ENCODE measurements around the gene PXDN. TPM values are rescaled to one million over a fixed set of nuclear protein-coding genes. Genes with fewer than 3 reads are reported as not detected.

PXDN gene
- total and polyA plus RNA-seq, 2 donors (not counting 3 experiments of a cell fraction or from before 2014, with no cell fraction given) = 231 to 308 TPM

DNA sequence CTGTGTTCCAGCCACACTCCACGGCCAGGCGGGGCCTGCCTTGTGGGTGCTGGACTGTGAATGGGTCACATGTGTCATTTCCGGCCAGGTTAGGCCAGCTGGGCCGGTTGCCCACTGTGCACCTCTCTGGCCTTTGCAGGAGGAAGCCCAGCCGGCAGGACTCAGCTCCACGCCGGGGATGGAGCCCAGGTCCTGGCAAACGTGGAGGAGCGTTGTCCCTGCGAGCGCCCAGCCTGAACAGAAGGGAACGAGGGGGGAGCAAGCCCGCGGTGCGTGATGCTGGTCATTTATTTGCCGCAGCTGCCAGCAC lies 152.9 kb downstream of the PXDN start:
- Histone ChIP-seq H3K79me2 (ENCODE audit: control insufficient read depth, insufficient read depth, low read length) (no peaks in the 10 kb centered on the region), H3K4me1 (ENCODE audit: control insufficient read depth, extremely low read depth, insufficient read depth, low read length) (peaks cover 12% of the 10 kb centered on the region), H3K4me2 (ENCODE audit: insufficient read depth, low read length) (no peak overlapping the region), H3K27ac (ENCODE audit: insufficient read depth, low read depth, low read length) (peak overlapping the region; percentile 50), H3K9ac (replicated peaks; ENCODE audit: extremely low read depth, insufficient read depth, low read length) (no peak overlapping the region), H3K4me3 (replicated peaks in 1 of 3; ENCODE audit: insufficient read depth in 1 of 3, low read depth in 1 of 3, low read length in 3 of 3) (no peak overlapping the region), H2AFZ (ENCODE audit: low read depth, low read length) (no peak overlapping the region), H3K9me3 (replicated peaks; ENCODE audit: control insufficient read depth, insufficient read depth, low read length) (no peaks in the 10 kb centered on the region), H4K20me1 (replicated peaks; ENCODE audit: control insufficient read depth, extremely low read depth, insufficient read depth, low read length) (no peaks in the 10 kb centered on the region), H3K36me3 (ENCODE audit: control insufficient read depth in 2 of 2, extremely low read depth in 1 of 2, insufficient read depth in 2 of 2, low read length in 2 of 2) (no peaks in the 10 kb centered on the region), H3K9me1 (replicated peaks; ENCODE audit: control insufficient read depth, extremely low read depth, insufficient read depth, low read length) (no peaks in the 10 kb centered on the region), H3K27me3 (ENCODE audit: control insufficient read depth in 2 of 2, insufficient read depth in 2 of 2, low read length in 2 of 2) (no peaks in the 10 kb centered on the region)
- dilution Hi-C loops (cut with MboI; ENCODE audit: extremely low pct_ligation_motif_present, low sequenced_read_pairs) = no loop called here
- FAIRE-seq (no peak), DNase-seq (ENCODE audit: low read depth, low spot score) (no peak)
- TF ChIP-seq GATA2 (IDR thresholded peaks at IDR 0.05; ENCODE audit: insufficient read depth, insufficient read length, low read depth, low read length) (no peak), MYC (IDR thresholded peaks at IDR 0.05; ENCODE audit: low read depth, low read length) (no peak), FOS (IDR thresholded peaks at IDR 0.05; ENCODE audit: borderline replicate concordance, insufficient read depth, low read length) (no peak)
- TF ChIP-seq, protein P1, sequence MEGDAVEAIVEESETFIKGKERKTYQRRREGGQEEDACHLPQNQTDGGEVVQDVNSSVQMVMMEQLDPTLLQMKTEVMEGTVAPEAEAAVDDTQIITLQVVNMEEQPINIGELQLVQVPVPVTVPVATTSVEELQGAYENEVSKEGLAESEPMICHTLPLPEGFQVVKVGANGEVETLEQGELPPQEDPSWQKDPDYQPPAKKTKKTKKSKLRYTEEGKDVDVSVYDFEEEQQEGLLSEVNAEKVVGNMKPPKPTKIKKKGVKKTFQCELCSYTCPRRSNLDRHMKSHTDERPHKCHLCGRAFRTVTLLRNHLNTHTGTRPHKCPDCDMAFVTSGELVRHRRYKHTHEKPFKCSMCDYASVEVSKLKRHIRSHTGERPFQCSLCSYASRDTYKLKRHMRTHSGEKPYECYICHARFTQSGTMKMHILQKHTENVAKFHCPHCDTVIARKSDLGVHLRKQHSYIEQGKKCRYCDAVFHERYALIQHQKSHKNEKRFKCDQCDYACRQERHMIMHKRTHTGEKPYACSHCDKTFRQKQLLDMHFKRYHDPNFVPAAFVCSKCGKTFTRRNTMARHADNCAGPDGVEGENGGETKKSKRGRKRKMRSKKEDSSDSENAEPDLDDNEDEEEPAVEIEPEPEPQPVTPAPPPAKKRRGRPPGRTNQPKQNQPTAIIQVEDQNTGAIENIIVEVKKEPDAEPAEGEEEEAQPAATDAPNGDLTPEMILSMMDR (IDR thresholded peaks at IDR 0.05; ENCODE audit: extremely low read depth in 1 of 2, insufficient read depth in 1 of 2, low read depth in 1 of 2, low read length in 2 of 2) = no peak
- TF ChIP-seq, protein P2, sequence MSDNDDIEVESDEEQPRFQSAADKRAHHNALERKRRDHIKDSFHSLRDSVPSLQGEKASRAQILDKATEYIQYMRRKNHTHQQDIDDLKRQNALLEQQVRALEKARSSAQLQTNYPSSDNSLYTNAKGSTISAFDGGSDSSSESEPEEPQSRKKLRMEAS (IDR thresholded peaks at IDR 0.05; ENCODE audit: insufficient read depth, insufficient read length) = no peak
- ChIA-PET POLR2A (interaction anchor here (1.0 kb wide), 1 partner anchor 34 kb away, joined by 3 read pairs; no protein-coding TSS in a partner anchor), CTCF (interaction anchor here (0.6 to 6.5 kb wide), 23 partner anchors 15 to 226 kb away, joined by 3 to 137 read pairs (median 4); no protein-coding TSS in a partner anchor)
- intact Hi-C loops (cut with micrococcal nuclease) = loop anchor here (5.0 kb wide), 2 partner anchors 51 to 96 kb away; no protein-coding TSS in a partner anchor
- BruUV-seq (replicated peaks) = no TSS peak
